Superior temporal gyrus (tissue), 1 donor: Measurements from ENCODE around the gene CD7.
"Not testable (repeated sequence)": the region's sequence is repeated elsewhere in the genome, so short reads cannot be mapped to it uniquely, and the experiment has no call there.

ENCODE experiments used
- DNase-seq: peaks from one replicate; pipeline ENCODE4 v3.0.0-alpha.2; 2016; ENCODE audit errors: extremely low spot score

Gene CD7

GRCh38 chr17:82317394-82318168 is at the start of gene CD7:
Gene CD7, minus strand, starts transcription at chr17:82317608. Its CDS starts 113 bp downstream, at chr17:82317495.
- no peak for DNase-seq

DNA sequence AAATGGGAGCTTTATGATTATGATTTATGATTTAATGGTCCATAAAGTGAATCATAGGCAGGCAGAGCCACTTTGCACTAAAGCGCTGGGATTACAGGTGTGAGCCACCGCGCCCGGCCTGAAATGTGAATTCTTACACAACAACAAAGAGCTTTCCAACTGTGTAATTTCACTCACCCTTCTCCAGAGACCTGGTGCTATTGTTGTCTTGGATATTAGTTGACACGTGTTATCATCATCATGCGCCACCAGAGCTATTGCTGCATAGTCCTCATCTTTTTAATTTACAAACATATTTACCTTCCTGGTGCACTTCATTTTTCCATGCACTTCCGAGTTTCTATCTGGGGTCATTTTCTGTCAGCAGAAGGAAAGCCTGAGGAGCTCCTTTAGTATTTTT is 49.3 kb upstream of the CD7 start:
- no peak for DNase-seq

DNA sequence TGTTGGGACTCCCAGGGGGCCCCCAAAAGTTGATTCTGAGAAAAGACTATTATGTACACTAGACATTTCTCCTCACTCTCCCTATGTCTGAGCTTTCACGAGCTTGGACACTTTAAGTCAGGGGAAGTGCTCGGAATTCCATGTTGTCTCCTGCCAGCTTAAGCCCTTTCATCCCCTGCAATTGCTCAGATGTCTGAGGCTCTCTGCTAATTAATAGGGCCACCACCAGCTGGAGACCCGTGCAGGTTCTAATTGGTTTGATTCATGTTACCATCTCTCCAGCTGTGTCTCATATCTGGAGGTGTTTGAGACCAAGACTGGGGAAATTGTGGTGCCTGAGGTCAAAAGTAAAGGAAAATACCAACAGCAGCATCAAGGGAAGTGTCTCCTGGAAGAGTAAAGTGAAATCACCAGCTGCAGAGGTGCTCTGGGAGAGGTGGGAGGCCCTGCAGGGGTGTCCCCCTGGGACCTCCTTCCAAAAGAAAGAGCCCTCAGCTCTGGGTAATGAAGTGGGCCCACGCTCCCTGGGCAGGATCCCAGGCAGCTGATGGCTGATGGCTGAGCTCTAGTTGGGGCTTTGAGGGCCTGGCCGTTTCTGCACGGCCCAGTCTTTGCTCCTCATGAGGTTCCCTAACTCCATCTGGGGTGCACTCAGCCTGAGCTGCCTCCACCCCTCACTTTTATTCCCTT is 48.3 kb upstream of the CD7 start:
- DNase-seq: no peak

DNA sequence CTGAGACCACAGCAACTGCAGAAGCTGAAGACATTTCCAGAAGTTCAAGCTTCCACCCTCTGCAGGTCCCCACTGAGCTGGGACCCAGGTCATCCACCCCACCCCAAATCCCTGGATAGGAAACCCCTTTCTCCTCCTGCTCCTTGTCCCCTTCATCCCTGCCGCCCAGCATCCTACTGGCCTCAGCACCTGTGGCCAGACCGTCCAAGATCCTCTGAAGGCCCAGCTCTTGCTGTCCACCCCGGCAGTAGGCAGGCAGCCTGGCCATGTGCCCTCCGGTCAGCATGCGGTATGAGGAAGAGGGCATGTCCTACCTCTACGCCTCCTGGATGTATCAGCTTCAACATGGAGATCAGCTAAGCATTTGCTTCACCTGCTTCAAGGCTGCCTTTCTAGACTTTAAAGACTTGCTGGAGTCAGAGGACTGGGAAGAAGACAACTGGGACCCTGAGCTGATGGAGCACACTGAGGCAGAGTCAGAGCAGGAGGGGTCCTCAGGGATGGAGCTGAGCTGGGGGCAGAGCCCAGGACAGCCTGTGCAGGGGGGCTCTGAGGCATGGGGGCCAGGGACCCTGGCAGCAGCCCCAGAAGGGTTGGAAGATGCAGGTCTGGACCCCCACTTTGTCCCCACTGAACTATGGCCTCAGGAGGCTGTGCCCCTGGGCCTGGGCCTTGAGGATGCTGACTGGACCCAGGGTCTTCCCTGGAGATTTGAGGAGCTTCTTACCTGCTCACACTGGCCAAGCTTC is 44.7 kb upstream of the CD7 start:
- no peak for DNase-seq

GRCh38 chr17:82359451-82360074 is 42.2 kb upstream of the CD7 start:
- not testable (repeated sequence) for DNase-seq

DNA sequence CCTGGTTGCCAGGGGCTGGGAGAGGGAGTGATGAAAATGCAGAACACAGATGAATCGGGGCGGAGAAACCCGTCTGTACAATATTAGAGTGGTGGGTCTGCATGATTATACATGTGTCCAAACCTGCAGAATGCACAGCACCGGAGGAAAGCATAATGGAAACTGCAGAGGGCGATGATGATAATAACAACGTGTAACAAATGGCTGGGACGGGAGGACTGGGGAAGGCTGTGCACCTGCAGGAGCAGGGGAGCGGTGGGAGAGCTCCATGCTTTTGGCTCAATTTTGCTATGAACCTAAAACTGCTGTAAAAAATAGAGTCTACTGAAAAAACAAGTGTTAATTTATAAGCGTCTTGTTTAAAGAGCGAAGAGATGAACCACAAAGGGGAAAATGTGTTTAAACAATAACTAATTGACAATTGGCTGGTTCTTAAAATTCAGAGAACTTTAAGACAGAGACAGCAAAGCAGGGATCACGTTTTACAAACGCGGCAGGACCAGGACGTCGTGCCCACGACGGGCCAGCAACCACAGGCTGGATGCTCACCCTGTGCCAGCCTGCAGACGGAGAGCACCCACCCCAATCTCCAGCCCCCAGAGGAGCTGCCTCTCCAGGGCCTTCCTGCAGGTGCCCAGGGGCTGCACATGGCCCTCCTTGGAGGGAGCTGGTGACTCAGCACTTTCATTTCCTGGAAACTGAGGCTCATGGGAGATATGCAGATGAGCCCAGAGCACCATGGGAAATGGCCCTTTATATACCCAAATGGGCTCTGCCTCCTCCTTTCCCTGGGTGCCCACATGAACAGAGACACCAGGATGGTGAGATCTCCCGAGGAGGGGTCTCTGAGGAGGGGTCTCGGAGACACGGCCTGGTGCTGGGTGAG is 41.3 kb upstream of the CD7 start, which contains the start of gene TEX19:
Gene TEX19, plus strand, starts transcription at position 783 of the 886 bp plus-strand sequence. CDS start 2,904 bp downstream, outside the sequence.
- DNase-seq: no peak

DNA sequence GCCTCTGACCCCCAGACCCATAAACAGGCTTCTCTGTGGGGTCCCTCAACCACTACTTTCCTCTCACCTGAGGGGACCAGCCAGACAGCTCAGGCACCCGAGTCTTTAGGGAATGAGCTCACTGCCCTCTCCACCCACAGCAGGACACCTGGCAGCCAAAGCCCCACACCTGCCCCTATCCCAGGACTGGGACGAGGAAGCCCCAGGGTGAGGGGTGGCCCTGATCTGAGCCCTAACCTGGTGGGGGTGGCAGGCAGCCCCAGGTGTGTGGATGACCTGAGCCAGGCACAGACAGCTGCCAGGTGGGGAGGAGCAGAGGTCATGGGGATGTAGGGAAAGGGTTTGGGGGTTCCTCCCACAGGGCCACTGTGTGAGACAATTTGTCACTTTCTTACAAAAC is 40.0 kb upstream of the CD7 start:
- DNase-seq: no peak

DNA sequence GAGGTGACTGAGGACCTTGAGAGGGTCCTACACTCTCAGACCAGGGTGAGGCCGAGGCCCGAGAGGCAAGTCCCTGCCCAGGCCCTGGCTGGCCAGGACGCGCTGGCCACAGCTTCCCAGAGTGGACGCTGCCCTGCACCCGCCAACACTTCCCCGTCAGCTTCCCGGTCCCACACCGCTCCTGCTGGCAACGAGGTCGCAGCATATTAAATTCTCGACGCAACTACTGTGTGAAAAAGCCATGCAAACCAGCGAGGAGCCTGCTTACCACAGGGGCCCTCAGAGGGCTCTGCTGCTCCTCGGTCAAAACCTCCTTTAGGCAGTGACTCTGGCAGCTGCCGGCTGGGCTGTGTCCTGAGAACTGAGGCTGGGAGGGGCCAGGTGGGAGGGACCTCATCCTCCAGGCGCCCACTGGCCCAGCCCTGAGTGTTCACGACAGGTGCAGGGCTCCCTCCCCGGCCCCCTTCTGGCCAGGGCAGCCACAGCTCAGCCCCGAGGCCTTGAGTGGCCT is 39.5 kb upstream of the CD7 start:
- no peak for DNase-seq

DNA sequence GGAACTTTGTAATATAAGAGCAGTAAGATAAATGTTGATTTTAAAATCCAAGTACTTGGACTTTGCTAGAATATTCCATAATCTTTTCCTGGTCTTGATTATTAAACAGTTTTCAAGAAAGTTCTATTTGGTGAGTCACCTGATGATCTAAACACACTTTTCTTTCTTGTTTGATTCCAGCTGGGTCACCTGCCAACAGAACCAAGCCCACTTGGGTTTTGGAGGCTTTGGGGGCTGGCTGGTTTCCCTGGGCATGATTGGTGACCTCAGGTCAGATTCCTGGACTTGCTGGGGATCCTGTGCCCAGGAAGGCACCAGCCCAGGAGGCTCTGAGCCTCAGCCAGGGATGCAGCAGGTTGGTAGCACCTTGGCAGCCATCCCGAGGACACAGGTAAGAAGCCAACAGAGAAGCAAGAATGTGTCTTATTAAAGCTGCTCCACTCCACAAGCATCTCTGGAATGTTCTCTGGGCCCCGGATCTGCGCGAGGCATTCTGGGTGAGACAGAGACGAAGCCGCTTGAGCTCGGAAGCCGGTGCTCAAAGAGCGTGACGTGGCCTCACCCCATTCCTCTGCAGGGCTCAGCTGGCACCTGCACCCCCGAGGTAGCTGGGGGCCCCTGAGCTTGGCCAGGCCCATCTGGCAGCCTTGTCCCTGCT is 38.5 kb upstream of the CD7 start:
- DNase-seq: no peak

DNA sequence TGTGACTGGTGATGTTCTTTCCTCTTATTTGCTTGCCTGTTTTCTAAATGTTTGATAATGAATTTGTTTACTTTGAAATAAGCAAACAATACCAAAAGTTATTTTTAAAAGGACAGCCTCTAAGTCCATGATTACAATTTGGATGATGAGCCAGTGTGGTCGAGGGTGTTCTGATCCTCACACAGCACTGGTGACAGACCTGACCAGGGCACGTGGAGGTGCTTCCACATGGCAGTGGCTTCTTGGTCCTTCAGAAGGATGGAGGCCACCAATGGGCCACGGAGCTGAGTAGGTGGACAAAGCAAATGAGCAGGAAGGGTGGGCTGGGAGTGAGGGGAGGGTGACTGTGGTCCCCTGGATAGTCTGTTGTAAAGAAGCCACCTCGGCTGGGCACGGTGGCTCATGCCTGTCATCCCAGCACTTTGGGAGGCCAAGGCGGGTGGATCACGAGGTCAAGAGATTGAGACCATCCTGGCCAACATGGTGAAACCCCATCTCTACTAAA is 37.4 kb upstream of the CD7 start:
- no peak for DNase-seq

GRCh38 chr17:82353484-82353883 is 36.1 kb upstream of the CD7 start:
- DNase-seq: no peak

DNA sequence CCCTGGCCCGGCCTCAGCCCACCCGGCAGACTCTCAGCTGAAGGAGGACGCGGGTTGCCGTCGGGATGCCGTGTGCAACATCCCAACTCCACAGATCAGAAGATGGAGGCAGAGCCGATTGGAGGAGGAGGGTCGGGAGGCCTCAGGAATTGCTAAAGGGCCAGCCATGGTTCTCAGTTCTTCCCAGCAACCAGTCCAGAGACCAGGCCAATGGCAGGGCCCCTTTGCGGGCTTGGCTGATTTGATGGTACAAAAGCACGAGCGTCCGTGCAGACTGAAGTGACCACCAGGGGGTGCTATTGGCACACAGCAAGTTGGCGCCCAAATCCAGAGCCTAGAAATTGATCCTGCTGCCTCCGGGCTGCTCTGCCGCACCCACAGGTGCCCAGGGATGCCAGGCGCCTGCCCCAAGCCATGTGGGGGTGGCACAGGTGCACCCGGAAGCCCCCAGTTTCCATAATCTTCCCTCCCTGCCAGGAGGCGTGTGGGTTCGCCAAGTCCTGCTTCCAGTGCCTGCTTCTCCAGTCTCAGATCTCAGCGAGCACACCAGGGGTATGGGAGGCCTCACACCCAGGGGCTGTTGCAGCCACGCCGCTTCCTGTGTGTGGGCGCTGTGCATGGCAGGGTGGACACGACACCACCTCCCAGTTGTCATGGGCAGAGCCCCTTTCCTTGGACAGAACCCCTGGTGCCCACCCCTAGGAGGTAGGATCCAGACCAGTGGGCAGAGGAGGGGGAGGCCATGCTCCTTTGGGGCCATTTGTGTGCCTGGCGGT is 34.5 kb upstream of the CD7 start:
- peak; percentile 92 for DNase-seq

GRCh38 chr17:82351254-82351712 is 33.9 kb upstream of the CD7 start:
- DNase-seq: no peak

- DNase-seq: no peak
Measured at GRCh38 chr17:82350182-82351030, 33.0 kb upstream of the CD7 start.

GRCh38 chr17:82349287-82349701 is 31.9 kb upstream of the CD7 start:
- DNase-seq: no peak

DNA sequence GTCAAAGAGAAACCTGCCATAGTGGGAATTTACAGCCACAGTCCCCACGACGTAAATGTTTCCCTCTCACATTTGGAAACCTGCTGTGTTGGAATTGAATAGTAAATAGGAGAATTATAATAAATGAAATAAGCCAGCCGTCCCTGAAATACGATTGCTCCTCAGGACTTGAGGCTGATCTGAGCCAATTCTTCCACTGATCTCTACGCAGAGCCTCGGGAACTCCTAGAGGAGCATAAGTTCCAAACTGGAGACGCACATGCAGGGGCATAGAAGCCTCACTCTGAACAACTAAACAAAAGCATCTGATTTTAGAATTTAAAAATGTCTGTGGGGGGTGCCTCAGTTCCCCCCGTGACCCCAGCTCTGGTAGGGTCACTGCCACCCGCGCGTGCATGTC is 31.5 kb upstream of the CD7 start:
- DNase-seq: no peak

DNA sequence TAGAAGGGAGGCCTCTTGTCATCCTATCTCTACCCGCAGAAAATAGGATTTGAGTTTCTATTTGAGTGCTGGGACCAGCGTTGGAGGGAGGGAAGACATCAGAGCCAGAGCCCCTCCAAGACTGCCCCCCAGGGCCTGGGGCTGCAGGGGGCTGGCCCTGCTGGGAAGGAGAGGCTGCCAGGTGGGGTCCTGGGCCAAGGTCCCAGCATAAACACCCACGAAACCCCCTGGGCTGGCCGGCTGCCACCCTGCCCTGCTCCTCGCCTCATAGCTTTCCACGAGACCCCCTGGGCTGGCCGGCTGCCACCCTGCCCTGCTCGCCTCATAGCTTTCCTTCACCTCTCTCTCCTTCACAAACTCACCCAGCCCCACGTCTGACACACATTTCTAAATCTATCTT is 31.0 kb upstream of the CD7 start:
- DNase-seq: no peak

- not testable (repeated sequence) for DNase-seq
Measured at GRCh38 chr17:82347994-82348393, 30.6 kb upstream of the CD7 start.
